ENCODE results near the gene RRP36. TPM values are rescaled to one million over a fixed set of nuclear protein-coding genes. Genes with fewer than 3 reads are reported as not detected.

RRP36 gene
- total and polyA plus RNA-seq, 12 donors = 19.4 to 43.6 (median 25.6) TPM

GRCh38 chr6:43036712-43037111 lies 15.3 kb downstream of the RRP36 start:
- no peaks in the 10 kb centered on the region for H3K27me3 ChIP-seq
- no peaks in the 10 kb centered on the region for H3K9me3 ChIP-seq
- intact Hi-C loops (cut with DNase I) = no loop called here
- H3K4me3 ChIP-seq = no peak overlapping the region
- no peak for TF ChIP-seq CTCF (IDR thresholded peaks at IDR 0.05)
- H3K36me3 ChIP-seq = peaks cover 0 to 94% (median 18%) of the 10 kb centered on the region in 9 donors
- H3K27ac ChIP-seq = peak overlapping the region in 4 of 10 donors; percentile 42 to 64 (median 56)
- no peak for DNase-seq
- H3K4me1 ChIP-seq = peaks cover 0 to 30% (median 17%) of the 10 kb centered on the region in 9 donors
- ATAC-seq = peak in 1 of 8 donors; percentile 18
- 89% methylated on average over 9 of the region's 9 CpGs for WGBS, 2 donors

GRCh38 chr6:43037197-43037596 lies 15.8 kb downstream of the RRP36 start:
- WGBS, 2 donors = 51 to 72% methylated on average over 5 of the region's 5 CpGs
- H3K4me1 ChIP-seq = peaks cover 0 to 30% (median 17%) of the 10 kb centered on the region in 9 donors
- no peak overlapping the region for H3K4me3 ChIP-seq
- intact Hi-C loops (cut with DNase I) = no loop called here
- TF ChIP-seq CTCF (IDR thresholded peaks at IDR 0.05) = peak in 1 of 9 donors; percentile 24
- peak in 1 of 2 donors; percentile 43 for DNase-seq
- H3K27me3 ChIP-seq = no peaks in the 10 kb centered on the region
- H3K36me3 ChIP-seq = peaks cover 0 to 91% (median 18%) of the 10 kb centered on the region in 9 donors
- peak overlapping the region in 3 of 10 donors; percentile 42 to 56 (median 56) for H3K27ac ChIP-seq
- H3K9me3 ChIP-seq = no peaks in the 10 kb centered on the region
- ATAC-seq = peak in 7 of 8 donors; percentile 14 to 56 (median 37)

GRCh38 chr6:43037706-43038105 lies 16.3 kb downstream of the RRP36 start:
- no peak for TF ChIP-seq CTCF (IDR thresholded peaks at IDR 0.05)
- DNase-seq (no peak), ATAC-seq (peak in 1 of 8 donors; percentile 2)
- Histone ChIP-seq H3K4me3 (no peak overlapping the region), H3K27me3 (no peaks in the 10 kb centered on the region), H3K4me1 (peaks cover 0 to 30% (median 17%) of the 10 kb centered on the region in 9 donors), H3K36me3 (peaks cover 0 to 91% (median 17%) of the 10 kb centered on the region in 9 donors), H3K27ac (peak overlapping the region in 2 of 10 donors; percentile 42 to 56), H3K9me3 (no peaks in the 10 kb centered on the region)
- intact Hi-C loops (cut with DNase I) = no loop called here
- 90% methylated on average over 9 of the region's 9 CpGs for WGBS, 2 donors

- Histone ChIP-seq H3K9me3 (no peaks in the 10 kb centered on the region), H3K27me3 (no peaks in the 10 kb centered on the region), H3K36me3 (peaks cover 0 to 91% (median 18%) of the 10 kb centered on the region in 9 donors), H3K27ac (no peak overlapping the region), H3K4me1 (peaks cover 0 to 30% (median 17%) of the 10 kb centered on the region in 9 donors), H3K4me3 (no peak overlapping the region)
- 81 to 89% methylated on average over 9 of the region's 9 CpGs for WGBS, 2 donors
- DNase-seq = no peak
- no peak for ATAC-seq
- intact Hi-C loops (cut with DNase I) = no loop called here
- no peak for TF ChIP-seq CTCF (IDR thresholded peaks at IDR 0.05)
These were observed 17.3 kb downstream of the RRP36 start for GRCh38 chr6:43038727-43039126.
